IPS-15b (cell line): ENCODE data around the gene ICOS.

Experiments used
- H3K27me3 ChIP-seq: one replicate; pipeline ENCODE4 v1.6.1; 2013; ENCODE audit warnings: low read length; ENCODE audit not compliant: control insufficient read depth, insufficient read depth
- H3K36me3 ChIP-seq: one replicate; pipeline ENCODE4 v1.6.1; 2013; ENCODE audit warnings: low read length; ENCODE audit not compliant: control insufficient read depth, insufficient read depth
- H3K4me1 ChIP-seq: one replicate; pipeline ENCODE4 v1.6.1; 2013; ENCODE audit warnings: mild to moderate bottlenecking, low read length; ENCODE audit not compliant: control insufficient read depth, insufficient read depth
- H3K4me3 ChIP-seq: one replicate; pipeline ENCODE4 v1.5.1; 2013; ENCODE audit warnings: low read depth, low read length
- H3K9ac ChIP-seq: one replicate; pipeline ENCODE4 v1.6.1; 2013; ENCODE audit warnings: low read depth, mild to moderate bottlenecking, low read length
- H3K9me3 ChIP-seq: one replicate; pipeline ENCODE4 v1.6.1; 2013; ENCODE audit warnings: mild to moderate bottlenecking, low read length; ENCODE audit not compliant: control insufficient read depth, insufficient read depth

Gene ICOS

DNA sequence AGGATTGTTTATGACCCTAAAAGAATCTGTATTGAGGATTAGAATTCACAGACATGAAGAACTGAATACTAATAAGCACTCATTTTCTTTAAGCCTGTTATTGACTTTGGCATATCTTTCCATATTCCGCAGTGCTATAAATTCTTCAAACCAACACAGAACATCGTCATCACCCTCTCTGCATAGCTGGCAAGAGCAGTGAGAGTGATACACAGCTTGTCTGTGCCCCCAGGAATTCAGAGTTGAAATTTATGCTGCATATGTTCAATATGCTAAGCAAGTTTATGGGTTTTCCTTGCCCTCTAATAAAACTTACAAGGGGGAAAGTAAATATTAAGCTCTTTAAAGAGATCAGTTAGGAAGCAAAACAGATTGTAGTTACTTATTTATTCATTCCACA lies 36.3 kb upstream of the ICOS start:
- H3K4me1 ChIP-seq = no peaks in the 10 kb centered on the region
- no peak overlapping the region for H3K9ac ChIP-seq
- H3K36me3 ChIP-seq = no peaks in the 10 kb centered on the region
- no peak overlapping the region for H3K4me3 ChIP-seq
- H3K27me3 ChIP-seq = no peaks in the 10 kb centered on the region
- H3K9me3 ChIP-seq = no peaks in the 10 kb centered on the region

DNA sequence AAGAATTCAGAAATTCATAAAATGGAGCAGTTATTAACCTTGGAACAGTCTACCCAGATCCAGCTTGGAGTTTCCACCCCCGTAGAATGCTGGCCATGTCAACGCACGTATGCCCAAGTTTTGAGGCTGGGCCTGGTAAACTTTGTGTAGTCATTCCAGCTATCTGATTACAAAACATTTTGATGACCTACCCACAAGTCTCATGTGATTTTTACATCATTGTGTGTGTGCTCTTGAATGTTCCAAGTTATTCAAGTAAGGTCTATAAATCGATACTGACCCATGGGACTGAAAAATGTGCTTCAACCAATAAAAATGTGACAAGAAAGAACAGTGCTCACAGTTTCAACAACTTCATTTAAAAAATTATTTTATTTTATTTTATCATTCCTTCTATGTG lies 32.5 kb upstream of the ICOS start:
- H3K4me1 ChIP-seq = no peaks in the 10 kb centered on the region
- no peaks in the 10 kb centered on the region for H3K9me3 ChIP-seq
- H3K36me3 ChIP-seq = no peaks in the 10 kb centered on the region
- H3K4me3 ChIP-seq = no peak overlapping the region
- H3K9ac ChIP-seq = no peak overlapping the region
- H3K27me3 ChIP-seq = no peaks in the 10 kb centered on the region

DNA sequence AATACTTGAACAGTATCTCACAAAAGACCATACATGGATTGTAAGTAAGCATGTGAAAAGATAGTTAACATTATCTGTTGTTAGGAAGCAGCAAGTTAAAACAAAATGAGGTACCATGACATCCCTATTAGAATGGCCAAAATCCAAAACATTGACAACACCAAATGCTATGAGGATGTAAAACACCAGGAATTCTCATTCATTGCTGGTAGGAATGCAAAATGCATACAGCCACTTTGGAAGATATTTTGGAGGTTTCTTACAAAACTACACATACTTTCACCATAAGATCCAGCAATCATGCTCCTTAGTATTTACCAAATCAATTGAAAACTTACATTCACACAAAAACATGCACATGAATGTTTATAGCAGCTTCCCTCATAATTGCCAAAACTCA lies 30.9 kb upstream of the ICOS start:
- Histone ChIP-seq H3K9ac (no peak overlapping the region), H3K9me3 (no peaks in the 10 kb centered on the region), H3K36me3 (no peaks in the 10 kb centered on the region), H3K27me3 (no peaks in the 10 kb centered on the region), H3K4me3 (no peak overlapping the region), H3K4me1 (no peaks in the 10 kb centered on the region)

DNA sequence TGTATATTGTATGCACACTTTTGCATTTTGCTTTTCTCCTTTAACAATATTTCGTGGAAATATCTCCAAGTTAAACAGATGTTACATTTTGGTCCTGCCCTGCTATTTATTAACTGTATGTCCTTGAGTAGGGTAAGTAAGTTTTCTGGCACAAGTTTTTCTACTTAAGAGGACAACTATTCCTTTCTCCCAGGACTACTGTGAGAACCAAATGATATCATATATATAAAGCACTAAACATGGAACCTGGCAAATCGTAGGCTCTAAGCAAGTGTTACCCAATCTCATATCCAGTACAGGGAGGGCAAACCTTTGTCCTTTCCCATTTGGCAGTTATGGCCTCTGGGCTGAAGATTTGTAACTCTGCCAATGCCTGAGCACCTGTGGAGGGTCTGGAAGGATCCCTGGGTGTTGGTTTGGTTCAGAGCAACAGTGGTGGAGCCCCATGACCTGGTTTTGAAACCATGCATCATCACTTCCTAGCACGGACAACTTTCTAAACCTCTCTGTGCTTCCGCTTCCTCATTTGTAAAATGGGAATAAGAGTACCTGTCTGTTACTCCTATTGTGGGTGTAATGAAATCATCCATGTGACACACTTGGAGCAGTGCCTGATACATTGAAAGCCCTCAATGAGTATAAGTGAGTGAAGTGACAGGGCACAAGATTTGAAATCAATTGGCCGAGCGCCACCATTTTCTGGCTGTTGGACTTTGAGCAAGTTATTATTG lies 28.3 kb upstream of the ICOS start:
- Histone ChIP-seq H3K9ac (no peak overlapping the region), H3K36me3 (no peaks in the 10 kb centered on the region), H3K4me1 (no peaks in the 10 kb centered on the region)

DNA sequence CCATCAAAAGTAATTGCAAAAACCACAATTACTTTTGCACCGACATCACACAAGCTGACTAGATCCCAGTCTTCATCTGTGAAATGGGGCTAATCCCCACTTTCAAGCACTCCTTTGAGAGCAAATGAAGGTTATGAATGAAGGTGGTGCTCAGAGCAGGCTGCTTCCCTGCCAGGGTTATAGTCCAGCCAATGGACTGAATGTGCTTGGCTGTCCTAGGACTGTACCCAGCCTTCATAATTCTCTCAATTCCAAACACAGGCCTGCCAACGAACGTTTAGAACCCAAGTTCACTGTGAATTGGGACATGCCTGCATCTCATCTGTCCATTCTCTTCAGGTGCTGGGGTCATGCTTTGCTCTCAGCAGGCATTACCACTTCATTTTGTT lies 27.8 kb upstream of the ICOS start:
- Histone ChIP-seq H3K36me3 (no peaks in the 10 kb centered on the region), H3K4me1 (no peaks in the 10 kb centered on the region), H3K4me3 (no peak overlapping the region), H3K9me3 (no peaks in the 10 kb centered on the region), H3K27me3 (no peaks in the 10 kb centered on the region), H3K9ac (no peak overlapping the region)

More for the DNA sequence above, 28.3 kb upstream of the ICOS start:
- no peaks in the 10 kb centered on the region for H3K27me3 ChIP-seq
- H3K4me3 ChIP-seq = no peak overlapping the region
- H3K9me3 ChIP-seq = no peaks in the 10 kb centered on the region

DNA sequence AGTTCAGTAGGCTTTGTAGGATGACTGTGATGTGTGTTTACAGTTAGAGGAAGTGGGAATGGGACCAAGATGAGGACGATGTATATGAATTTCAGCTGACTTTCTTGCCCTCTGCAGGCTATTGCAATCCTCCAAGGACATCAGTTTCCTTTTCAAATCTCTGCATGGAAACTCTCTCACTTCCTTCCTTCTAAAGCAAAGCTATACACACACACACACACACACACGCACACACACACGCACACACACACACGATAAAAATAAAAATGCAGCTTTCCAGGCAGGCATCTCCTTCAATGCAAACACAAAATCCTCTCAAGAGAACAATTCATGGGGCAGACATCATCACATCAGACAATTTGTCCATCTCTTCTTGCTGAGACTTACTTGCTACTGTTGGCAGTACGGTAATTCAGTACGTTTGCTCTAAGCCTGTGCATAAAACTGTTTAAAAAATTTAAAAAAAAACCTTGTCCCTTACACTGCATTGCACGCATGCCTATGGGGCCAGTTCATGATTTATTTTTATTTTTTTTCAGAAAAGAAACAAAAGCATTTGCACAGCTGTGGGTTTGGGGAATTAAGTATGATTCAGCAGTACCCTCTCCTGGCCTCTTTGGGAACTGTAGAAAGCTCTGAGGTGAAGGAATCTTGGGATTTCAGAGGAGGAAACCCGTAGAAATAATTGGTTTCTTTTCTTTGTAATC lies 27.1 kb upstream of the ICOS start:
- Histone ChIP-seq H3K9me3 (no peaks in the 10 kb centered on the region), H3K9ac (no peak overlapping the region), H3K36me3 (no peaks in the 10 kb centered on the region), H3K27me3 (no peaks in the 10 kb centered on the region), H3K4me3 (no peak overlapping the region), H3K4me1 (no peaks in the 10 kb centered on the region)

DNA sequence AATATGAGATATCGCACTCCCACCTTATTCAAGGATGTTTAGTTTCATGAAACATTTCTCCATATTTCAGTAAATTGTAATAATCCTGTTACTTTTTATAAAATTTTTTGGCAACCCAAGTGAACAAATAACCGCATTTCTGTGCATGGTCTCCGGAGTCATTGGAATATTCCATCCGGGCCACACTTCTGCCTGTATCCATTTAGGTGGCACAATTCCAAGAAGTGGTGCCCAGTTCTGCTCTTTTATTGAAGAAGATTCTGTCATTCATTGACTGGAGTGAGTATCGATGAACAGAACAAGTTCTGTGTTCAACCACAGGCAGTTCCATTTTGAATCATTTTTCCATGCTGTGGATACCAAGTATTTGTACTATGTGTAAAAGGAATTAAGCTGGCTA lies 26.6 kb upstream of the ICOS start:
- Histone ChIP-seq H3K9ac (no peak overlapping the region), H3K27me3 (no peaks in the 10 kb centered on the region), H3K4me1 (no peaks in the 10 kb centered on the region), H3K9me3 (no peaks in the 10 kb centered on the region), H3K4me3 (no peak overlapping the region), H3K36me3 (no peaks in the 10 kb centered on the region)

DNA sequence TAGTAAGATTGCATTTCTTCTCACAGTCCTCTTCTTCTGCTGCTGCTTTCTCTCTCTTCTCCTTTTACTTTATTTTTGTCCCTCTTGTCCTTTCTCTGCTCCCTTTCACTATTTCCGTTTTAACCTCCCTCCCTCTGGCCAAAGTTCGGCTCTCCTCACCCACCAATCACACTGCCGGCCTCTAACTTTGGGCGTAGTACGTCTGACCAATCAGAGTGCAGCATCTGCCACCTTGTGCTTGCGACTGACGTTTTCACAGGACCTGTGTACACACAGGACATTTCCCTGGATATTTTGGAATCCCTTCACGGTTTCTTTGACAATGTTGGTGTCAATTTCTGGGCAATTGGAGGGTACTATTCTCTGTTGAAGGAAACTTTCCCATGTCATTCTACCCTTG lies 22.6 kb upstream of the ICOS start:
- no peaks in the 10 kb centered on the region for H3K27me3 ChIP-seq
- no peak overlapping the region for H3K9ac ChIP-seq
- no peak overlapping the region for H3K4me3 ChIP-seq

DNA sequence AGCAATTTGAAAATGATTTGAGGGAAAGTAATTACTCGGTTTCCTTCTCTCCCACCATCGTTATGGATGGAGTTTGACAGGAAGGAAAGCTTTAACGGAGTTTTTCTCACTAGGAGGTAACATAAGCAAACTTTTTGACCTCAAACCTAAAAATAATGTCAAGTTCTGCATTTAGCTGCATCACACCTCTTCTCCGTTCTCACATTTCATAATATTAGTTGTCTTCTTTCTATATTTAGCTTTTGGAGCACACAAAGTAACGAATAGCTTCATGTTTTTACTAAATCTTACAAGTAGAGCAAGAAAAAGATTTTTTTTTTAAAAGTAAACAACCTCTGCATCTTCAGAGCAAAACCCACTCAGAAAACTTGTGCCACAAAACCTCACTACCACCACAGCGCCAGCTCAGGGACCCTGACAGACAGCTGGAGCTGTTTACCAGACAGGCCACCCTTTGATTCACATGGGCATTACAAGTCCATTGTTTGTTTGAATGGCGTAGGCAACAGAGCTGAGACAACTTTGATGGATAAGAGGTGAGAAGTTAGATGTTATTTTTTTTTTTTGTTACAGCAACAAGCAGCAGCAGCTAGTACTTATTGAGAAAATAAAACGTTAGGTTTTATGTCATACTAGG lies 21.9 kb upstream of the ICOS start:
- no peaks in the 10 kb centered on the region for H3K27me3 ChIP-seq
- no peaks in the 10 kb centered on the region for H3K36me3 ChIP-seq
- H3K4me1 ChIP-seq = no peaks in the 10 kb centered on the region
- no peaks in the 10 kb centered on the region for H3K9me3 ChIP-seq
- H3K4me3 ChIP-seq = no peak overlapping the region
- no peak overlapping the region for H3K9ac ChIP-seq

More for the DNA sequence above, 22.6 kb upstream of the ICOS start:
- Histone ChIP-seq H3K36me3 (no peaks in the 10 kb centered on the region), H3K4me1 (no peaks in the 10 kb centered on the region), H3K9me3 (no peaks in the 10 kb centered on the region)

DNA sequence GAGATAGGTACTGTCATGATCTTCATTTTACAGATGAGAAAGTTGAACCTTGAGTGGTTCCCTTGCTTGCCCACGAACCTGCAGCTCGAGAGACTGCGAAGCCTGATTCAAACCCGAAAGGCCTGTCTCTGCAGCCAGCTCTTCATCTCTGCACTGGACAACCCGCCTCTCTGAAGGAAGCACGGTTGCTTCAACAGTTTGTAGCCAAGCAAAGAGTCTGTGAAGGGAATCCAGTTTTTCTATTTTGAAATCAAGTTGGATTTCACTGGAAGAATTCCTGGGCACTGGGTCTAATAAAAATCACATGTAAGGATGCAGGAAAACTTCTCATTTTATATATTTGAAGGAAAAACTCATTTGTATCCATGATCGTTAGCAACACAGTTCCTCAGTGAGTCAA lies 21.3 kb upstream of the ICOS start:
- no peaks in the 10 kb centered on the region for H3K4me1 ChIP-seq
- no peaks in the 10 kb centered on the region for H3K9me3 ChIP-seq
- H3K9ac ChIP-seq = no peak overlapping the region
- no peaks in the 10 kb centered on the region for H3K36me3 ChIP-seq
- no peak overlapping the region for H3K4me3 ChIP-seq
- H3K27me3 ChIP-seq = no peaks in the 10 kb centered on the region

DNA sequence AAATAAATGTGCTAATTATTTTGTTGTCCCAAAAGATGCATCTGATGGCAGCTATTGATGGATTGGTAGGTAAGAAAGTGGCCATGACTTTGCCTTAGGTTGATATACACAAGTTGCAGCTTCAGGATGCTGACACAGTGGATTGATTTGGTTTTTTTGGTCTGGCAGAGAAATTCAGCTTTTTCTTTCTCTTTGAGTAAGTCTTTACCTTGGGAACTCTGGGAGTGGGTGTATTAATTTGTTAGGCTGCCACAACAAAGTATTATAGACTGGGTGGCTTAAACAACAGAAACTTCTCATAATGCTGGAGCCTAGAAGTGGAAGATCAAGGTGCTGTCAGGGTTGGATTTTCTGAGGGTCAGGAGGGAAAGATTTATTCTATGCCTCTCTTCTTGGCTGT lies 19.8 kb upstream of the ICOS start:
- Histone ChIP-seq H3K27me3 (no peaks in the 10 kb centered on the region), H3K9ac (no peak overlapping the region), H3K36me3 (no peaks in the 10 kb centered on the region), H3K4me1 (no peaks in the 10 kb centered on the region), H3K9me3 (no peaks in the 10 kb centered on the region), H3K4me3 (no peak overlapping the region)

DNA sequence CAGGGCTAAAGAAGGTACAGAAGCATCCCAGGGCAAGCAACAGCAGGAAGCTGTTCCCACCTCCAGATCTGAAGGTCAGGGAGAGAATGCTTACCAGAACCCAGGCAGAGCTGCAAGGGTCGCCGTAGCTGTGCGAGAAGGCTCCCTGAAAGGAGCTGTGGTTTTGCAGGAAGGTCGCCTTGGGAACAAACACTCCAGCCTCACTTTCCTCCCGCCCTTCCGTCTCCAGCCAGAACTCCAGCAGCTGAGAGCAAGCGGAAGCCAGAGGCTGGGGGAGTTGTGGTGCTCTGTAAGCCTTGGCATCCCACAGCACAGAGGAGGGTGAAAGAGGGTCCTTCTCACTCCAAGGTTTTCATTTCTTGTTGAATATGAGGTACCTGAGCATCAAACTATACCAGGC lies 18.3 kb upstream of the ICOS start:
- Histone ChIP-seq H3K9ac (no peak overlapping the region), H3K4me3 (no peak overlapping the region), H3K9me3 (no peaks in the 10 kb centered on the region), H3K27me3 (no peaks in the 10 kb centered on the region), H3K4me1 (no peaks in the 10 kb centered on the region), H3K36me3 (no peaks in the 10 kb centered on the region)
